HEK293 (cell line): ENCODE results near the gene TAS2R10.

Source experiments
- CTCF ChIA-PET: fragments of 350-600 bp; formaldehyde crosslinking; extraction: SDS; loops from one replicate; lab custom pipeline; 2021; ENCODE audit warnings: antibody characterized with exemption; lab: Yijun Ruan, JAX
- POLR2A ChIA-PET: fragments of 300-600 bp; formaldehyde crosslinking; extraction: SDS; loops from one replicate; lab custom pipeline; 2020; ENCODE audit warnings: antibody characterized with exemption, inconsistent platforms; lab: Yijun Ruan, JAX
- H3K27ac ChIP-seq: fragments of 200-500 bp; sonication (Bioruptor generic); 2 replicates; pipeline ENCODE4 v1.5.1; 2014; ENCODE audit warnings: low read depth, low read length, control low read depth, inconsistent platforms; ENCODE audit errors: extremely low read depth
- H3K36me3 ChIP-seq, 2 experiments: fragments of 200-500 bp in 1 of 2; sonication (Bioruptor generic) in 1 of 2; 1 replicate in 1 of 2; 2 replicates in 1 of 2; pipeline ENCODE4 v1.5.1; 2014 to 2017; ENCODE audit warnings: inconsistent platforms in 2 of 2, low read length in 2 of 2; ENCODE audit not compliant: control insufficient read depth in 2 of 2, insufficient read depth in 1 of 2
- H3K4me1 ChIP-seq: fragments of 200-500 bp; sonication (Bioruptor generic); 2 replicates; pipeline ENCODE4 v1.5.1; 2014; ENCODE audit warnings: mild to moderate bottlenecking, low read length, inconsistent platforms; ENCODE audit not compliant: control insufficient read depth, insufficient read depth
- H3K4me3 ChIP-seq: 2 replicates; pipeline ENCODE4 v1.5.1; 2011; ENCODE audit warnings: low read depth, mild to moderate bottlenecking, control low read depth, low read length, moderate library complexity
- H3K9me3 ChIP-seq: fragments of 200-500 bp; sonication (Bioruptor generic); 2 replicates; pipeline ENCODE4 v1.5.1; 2014; ENCODE audit warnings: low read depth, low read length, inconsistent platforms; ENCODE audit not compliant: control insufficient read depth, insufficient read depth
- KLF8 ChIP-seq: fragments of 450-650 bp; formaldehyde crosslinking; IDR thresholded peaks from 2 replicates; pipeline ENCODE4 v1.5.1; 2016; ENCODE audit warnings: missing biosample characterization, missing genetic modification characterization
- ZNF132 ChIP-seq: fragments of 450-650 bp; formaldehyde crosslinking; IDR thresholded peaks from 2 replicates; pipeline ENCODE4 v1.5.1; 2017; ENCODE audit warnings: missing biosample characterization, missing genetic modification characterization, borderline replicate concordance
- ZNF157 ChIP-seq: fragments of 450-650 bp; formaldehyde crosslinking; IDR thresholded peaks from 2 replicates; pipeline ENCODE4 v1.5.1; 2016; ENCODE audit warnings: missing biosample characterization, missing genetic modification characterization
- ZNF24 ChIP-seq: fragments of 450-650 bp; formaldehyde crosslinking; IDR thresholded peaks from 2 replicates; pipeline ENCODE4 v1.5.1; 2016; ENCODE audit warnings: missing biosample characterization, missing genetic modification characterization
- ZNF26 ChIP-seq: fragments of 450-650 bp; formaldehyde crosslinking; IDR thresholded peaks from 2 replicates; pipeline ENCODE4 v1.5.1; 2016; ENCODE audit warnings: missing biosample characterization, missing genetic modification characterization
- ZNF324 ChIP-seq: fragments of 450-650 bp; formaldehyde crosslinking; IDR thresholded peaks from 2 replicates; pipeline ENCODE4 v1.5.1; 2016; ENCODE audit warnings: missing biosample characterization, missing genetic modification characterization
- ZNF335 ChIP-seq: fragments of 450-650 bp; formaldehyde crosslinking; conservative IDR thresholded peaks from 2 replicates; pipeline ENCODE4 v1.5.1; 2016; ENCODE audit warnings: missing biosample characterization, missing genetic modification characterization
- ZNF350 ChIP-seq: fragments of 450-650 bp; formaldehyde crosslinking; IDR thresholded peaks from 2 replicates; pipeline ENCODE4 v1.5.0; 2017; ENCODE audit warnings: missing biosample characterization, mild to moderate bottlenecking, missing genetic modification characterization
- ZNF423 ChIP-seq: fragments of 450-650 bp; formaldehyde crosslinking; IDR thresholded peaks from 2 replicates; pipeline ENCODE4 v1.5.1; 2016; ENCODE audit warnings: missing biosample characterization, missing genetic modification characterization
- ZNF558 ChIP-seq: fragments of 450-650 bp; formaldehyde crosslinking; IDR thresholded peaks from 2 replicates; pipeline ENCODE4 v1.5.1; 2016; ENCODE audit warnings: missing biosample characterization, missing genetic modification characterization
- ZNF692 ChIP-seq: fragments of 450-650 bp; formaldehyde crosslinking; IDR thresholded peaks from 2 replicates; pipeline ENCODE4 v1.5.1; 2016; ENCODE audit warnings: missing biosample characterization, missing genetic modification characterization
- ZNF76 ChIP-seq: fragments of 450-650 bp; formaldehyde crosslinking; IDR thresholded peaks from 2 replicates; pipeline ENCODE4; 2016; ENCODE audit warnings: low read depth, missing biosample characterization, missing genetic modification characterization, borderline replicate concordance
- ZNF843 ChIP-seq: fragments of 450-650 bp; formaldehyde crosslinking; IDR thresholded peaks from 2 replicates; pipeline ENCODE4 v1.5.1; 2016; ENCODE audit warnings: missing biosample characterization, missing genetic modification characterization
- TF ChIP-seq, protein P1 (sequence below): fragments of 450-650 bp; formaldehyde crosslinking; IDR thresholded peaks from 2 replicates; pipeline ENCODE4 v1.5.1; 2016; ENCODE audit warnings: missing biosample characterization, missing genetic modification characterization, borderline replicate concordance
- TF ChIP-seq, protein P2 (sequence below): fragments of 450-650 bp; formaldehyde crosslinking; IDR thresholded peaks from 2 replicates; pipeline ENCODE4 v1.5.1; 2016; ENCODE audit warnings: missing biosample characterization, missing genetic modification characterization

The TAS2R10 gene

DNA sequence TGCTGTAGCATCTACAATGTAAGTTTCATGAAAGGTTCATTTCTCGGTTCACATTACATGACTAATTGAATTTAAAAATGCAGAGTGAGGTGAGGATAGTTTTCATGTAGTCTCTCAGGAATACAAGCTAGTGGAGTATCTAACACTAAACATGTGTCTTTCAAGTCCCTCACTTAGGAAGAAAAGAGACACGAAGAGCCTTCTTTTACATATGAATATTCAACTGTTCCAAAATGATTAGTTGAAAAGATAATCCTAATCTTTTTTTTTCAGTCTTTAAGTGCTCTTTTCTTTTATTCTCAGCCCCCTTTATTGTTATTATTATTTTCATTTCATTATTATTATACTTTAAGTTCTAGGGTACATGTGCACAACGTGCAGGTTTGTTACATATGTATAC, 12.3 kb upstream of the TAS2R10 start (continued):
- TF ChIP-seq, protein P1, sequence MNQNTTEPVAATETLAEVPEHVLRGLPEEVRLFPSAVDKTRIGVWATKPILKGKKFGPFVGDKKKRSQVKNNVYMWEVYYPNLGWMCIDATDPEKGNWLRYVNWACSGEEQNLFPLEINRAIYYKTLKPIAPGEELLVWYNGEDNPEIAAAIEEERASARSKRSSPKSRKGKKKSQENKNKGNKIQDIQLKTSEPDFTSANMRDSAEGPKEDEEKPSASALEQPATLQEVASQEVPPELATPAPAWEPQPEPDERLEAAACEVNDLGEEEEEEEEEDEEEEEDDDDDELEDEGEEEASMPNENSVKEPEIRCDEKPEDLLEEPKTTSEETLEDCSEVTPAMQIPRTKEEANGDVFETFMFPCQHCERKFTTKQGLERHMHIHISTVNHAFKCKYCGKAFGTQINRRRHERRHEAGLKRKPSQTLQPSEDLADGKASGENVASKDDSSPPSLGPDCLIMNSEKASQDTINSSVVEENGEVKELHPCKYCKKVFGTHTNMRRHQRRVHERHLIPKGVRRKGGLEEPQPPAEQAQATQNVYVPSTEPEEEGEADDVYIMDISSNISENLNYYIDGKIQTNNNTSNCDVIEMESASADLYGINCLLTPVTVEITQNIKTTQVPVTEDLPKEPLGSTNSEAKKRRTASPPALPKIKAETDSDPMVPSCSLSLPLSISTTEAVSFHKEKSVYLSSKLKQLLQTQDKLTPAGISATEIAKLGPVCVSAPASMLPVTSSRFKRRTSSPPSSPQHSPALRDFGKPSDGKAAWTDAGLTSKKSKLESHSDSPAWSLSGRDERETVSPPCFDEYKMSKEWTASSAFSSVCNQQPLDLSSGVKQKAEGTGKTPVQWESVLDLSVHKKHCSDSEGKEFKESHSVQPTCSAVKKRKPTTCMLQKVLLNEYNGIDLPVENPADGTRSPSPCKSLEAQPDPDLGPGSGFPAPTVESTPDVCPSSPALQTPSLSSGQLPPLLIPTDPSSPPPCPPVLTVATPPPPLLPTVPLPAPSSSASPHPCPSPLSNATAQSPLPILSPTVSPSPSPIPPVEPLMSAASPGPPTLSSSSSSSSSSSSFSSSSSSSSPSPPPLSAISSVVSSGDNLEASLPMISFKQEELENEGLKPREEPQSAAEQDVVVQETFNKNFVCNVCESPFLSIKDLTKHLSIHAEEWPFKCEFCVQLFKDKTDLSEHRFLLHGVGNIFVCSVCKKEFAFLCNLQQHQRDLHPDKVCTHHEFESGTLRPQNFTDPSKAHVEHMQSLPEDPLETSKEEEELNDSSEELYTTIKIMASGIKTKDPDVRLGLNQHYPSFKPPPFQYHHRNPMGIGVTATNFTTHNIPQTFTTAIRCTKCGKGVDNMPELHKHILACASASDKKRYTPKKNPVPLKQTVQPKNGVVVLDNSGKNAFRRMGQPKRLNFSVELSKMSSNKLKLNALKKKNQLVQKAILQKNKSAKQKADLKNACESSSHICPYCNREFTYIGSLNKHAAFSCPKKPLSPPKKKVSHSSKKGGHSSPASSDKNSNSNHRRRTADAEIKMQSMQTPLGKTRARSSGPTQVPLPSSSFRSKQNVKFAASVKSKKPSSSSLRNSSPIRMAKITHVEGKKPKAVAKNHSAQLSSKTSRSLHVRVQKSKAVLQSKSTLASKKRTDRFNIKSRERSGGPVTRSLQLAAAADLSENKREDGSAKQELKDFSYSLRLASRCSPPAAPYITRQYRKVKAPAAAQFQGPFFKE = no peak
- TF ChIP-seq, protein P2, sequence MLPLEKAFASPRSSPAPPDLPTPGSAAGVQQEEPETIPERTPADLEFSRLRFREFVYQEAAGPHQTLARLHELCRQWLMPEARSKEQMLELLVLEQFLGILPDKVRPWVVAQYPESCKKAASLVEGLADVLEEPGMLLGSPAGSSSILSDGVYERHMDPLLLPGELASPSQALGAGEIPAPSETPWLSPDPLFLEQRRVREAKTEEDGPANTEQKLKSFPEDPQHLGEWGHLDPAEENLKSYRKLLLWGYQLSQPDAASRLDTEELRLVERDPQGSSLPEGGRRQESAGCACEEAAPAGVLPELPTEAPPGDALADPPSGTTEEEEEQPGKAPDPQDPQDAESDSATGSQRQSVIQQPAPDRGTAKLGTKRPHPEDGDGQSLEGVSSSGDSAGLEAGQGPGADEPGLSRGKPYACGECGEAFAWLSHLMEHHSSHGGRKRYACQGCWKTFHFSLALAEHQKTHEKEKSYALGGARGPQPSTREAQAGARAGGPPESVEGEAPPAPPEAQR = no peak
- TF ChIP-seq ZNF76 (no peak), ZNF324 (no peak)

GRCh38 chr12:10829994-10830393, 3.8 kb upstream of the TAS2R10 start:
- Histone ChIP-seq H3K4me3 (no peak overlapping the region), H3K27ac (no peak overlapping the region), H3K4me1 (no peaks in the 10 kb centered on the region), H3K36me3 (no peaks in the 10 kb centered on the region), H3K9me3 (no peaks in the 10 kb centered on the region)
- ChIA-PET POLR2A (no interaction called here), CTCF (no interaction called here)
- TF ChIP-seq ZNF157 (tag by site-specific recombination) (no peak), KLF8 (tag by site-specific recombination) (no peak), ZNF24 (tag by site-specific recombination) (no peak), ZNF558 (tag by site-specific recombination) (no peak), ZNF843 (tag by site-specific recombination) (no peak), ZNF350 (no peak)

- Histone ChIP-seq H3K4me1 (no peaks in the 10 kb centered on the region), H3K27ac (no peak overlapping the region), H3K4me3 (no peak overlapping the region), H3K9me3 (no peaks in the 10 kb centered on the region), H3K36me3 (no peaks in the 10 kb centered on the region)
- TF ChIP-seq ZNF132 (tag by site-specific recombination) = no peak
- no peak for TF ChIP-seq ZNF692 (tag by site-specific recombination)
- TF ChIP-seq ZNF335 = no peak
- TF ChIP-seq ZNF26 = no peak
- TF ChIP-seq ZNF423 = no peak
- POLR2A ChIA-PET = no interaction called here
- CTCF ChIA-PET = no interaction called here
Measured at GRCh38 chr12:10824957-10825356, 1.2 kb downstream of the TAS2R10 start.
